ENCODE measurements around the gene ANKRD22. TPM values are rescaled to one million over a fixed set of nuclear protein-coding genes. Genes with fewer than 3 reads are reported as not detected.

The ANKRD22 gene
- total and polyA plus RNA-seq, 10 of the 15 experiments (the other 5 are each of a cell fraction or from before 2014, with no cell fraction given), result 0.30 to 1.3 (median 0.71) TPM

DNA sequence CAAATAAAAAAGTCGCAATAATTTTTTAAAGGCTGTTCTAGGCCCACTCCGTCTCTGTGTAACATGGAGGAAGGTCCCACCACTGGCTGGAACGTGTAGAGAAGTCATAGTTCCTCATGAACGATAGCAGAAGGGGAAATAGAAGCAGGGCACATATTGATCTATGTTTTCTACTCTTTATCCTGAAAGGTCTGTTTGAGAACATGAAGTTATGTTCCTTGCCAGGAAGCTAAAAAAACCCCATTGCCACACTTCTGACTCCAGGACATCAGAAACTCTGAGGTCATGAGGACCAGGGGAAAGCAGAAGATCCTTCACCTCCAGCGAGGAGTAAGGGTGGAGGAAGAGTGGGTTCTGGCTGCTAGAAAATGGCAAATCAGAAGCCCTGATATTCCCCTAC, 10.8 kb downstream of the ANKRD22 start:
- Histone ChIP-seq H3K9ac (ENCODE audit: control insufficient read depth, insufficient read depth, low read length) (no peak overlapping the region), H2AFZ (ENCODE audit: control insufficient read depth, low read depth, low read length) (peak overlapping the region; percentile 41), H4K20me1 (ENCODE audit: control insufficient read depth, insufficient read depth) (no peaks in the 10 kb centered on the region), H3K36me3 (ENCODE audit: control insufficient read depth in 2 of 2, insufficient read depth in 2 of 2, low read length in 1 of 2) (no peaks in the 10 kb centered on the region), H3K9me3 (replicated peaks; ENCODE audit: control insufficient read depth, insufficient read depth, low read length) (no peaks in the 10 kb centered on the region), H3K27me3 (replicated peaks in 1 of 2; ENCODE audit: control insufficient read depth in 2 of 2, insufficient read depth in 2 of 2, low read length in 1 of 2) (no peaks in the 10 kb centered on the region), H3K27ac (ENCODE audit: control insufficient read depth, insufficient read depth) (no peak overlapping the region), H3K4me2 (ENCODE audit: control insufficient read depth, insufficient read depth) (no peak overlapping the region), H3K4me1 (ENCODE audit: control insufficient read depth, insufficient read depth, low read length) (peaks cover 10% of the 10 kb centered on the region), H3K4me3 (no peak overlapping the region), H3K79me2 (ENCODE audit: control insufficient read depth, insufficient read depth, low read length) (no peaks in the 10 kb centered on the region)
- CTCF ChIA-PET, result interaction anchor here (0.6 to 22.7 kb wide), 8 partner anchors 10 to 276 kb away, joined by 3 to 895 read pairs (median 4); no protein-coding TSS in a partner anchor
- no TSS peak for BruUV-seq (replicated peaks)
- 86% methylated on average over 5 of the region's 5 CpGs for WGBS (ENCODE audit: insufficient coverage, insufficient replicate concordance, low lambda C conversion rate, missing lambda C conversion rate)
- intact Hi-C loops (cut with micrococcal nuclease; ENCODE audit: unreplicated experiment), result no loop called here
- FAIRE-seq (no peak), ATAC-seq (no peak), DNase-seq (ENCODE audit: low read depth, low spot score) (no peak)
- POLR2A ChIA-PET, result interaction anchor here (1.6 kb wide), 1 partner anchor 92 kb away, joined by 6 read pairs; no protein-coding TSS in a partner anchor
- in situ Hi-C loops (cut with MboI), result no loop called here
- SMC1A ChIA-PET (ENCODE audit: uncharacterized antibody, unreplicated experiment), result interaction anchor here (1.0 to 9.5 kb wide), 11 partner anchors 7 to 369 kb away, joined by 3 to 86 read pairs (median 5); partner anchors contain the start of gene FAS
- RAD21 ChIA-PET (ENCODE audit: unreplicated experiment), result interaction anchor here (1.4 to 4.7 kb wide), 2 partner anchors 24 to 92 kb away, joined by 4 to 43 read pairs; no protein-coding TSS in a partner anchor
- no peak for TF ChIP-seq SIX5 (IDR thresholded peaks at IDR 0.05; ENCODE audit: low read depth, low read length, severe bottlenecking)
- no peak for TF ChIP-seq EED (IDR thresholded peaks at IDR 0.05; ENCODE audit: low read depth)
- TF ChIP-seq CUX1 (IDR thresholded peaks at IDR 0.05; ENCODE audit: insufficient replicate concordance, low read depth, low read length), result no peak
- no peak for TF ChIP-seq CBFB (IDR thresholded peaks at IDR 0.05; ENCODE audit: low read depth)
- TF ChIP-seq BCL11A (IDR thresholded peaks at IDR 0.05; ENCODE audit: low read depth, low read length), result no peak
- TF ChIP-seq E2F8 (IDR thresholded peaks at IDR 0.05; ENCODE audit: low read depth, partially characterized antibody), result no peak
- TF ChIP-seq ATF2 (IDR thresholded peaks at IDR 0.05; ENCODE audit: low read length), result no peak
- TF ChIP-seq STAT1 (conservative IDR thresholded peaks at IDR 0.05), result no peak
- no peak for TF ChIP-seq ZNF217 (IDR thresholded peaks at IDR 0.05)
- TF ChIP-seq, protein P1, sequence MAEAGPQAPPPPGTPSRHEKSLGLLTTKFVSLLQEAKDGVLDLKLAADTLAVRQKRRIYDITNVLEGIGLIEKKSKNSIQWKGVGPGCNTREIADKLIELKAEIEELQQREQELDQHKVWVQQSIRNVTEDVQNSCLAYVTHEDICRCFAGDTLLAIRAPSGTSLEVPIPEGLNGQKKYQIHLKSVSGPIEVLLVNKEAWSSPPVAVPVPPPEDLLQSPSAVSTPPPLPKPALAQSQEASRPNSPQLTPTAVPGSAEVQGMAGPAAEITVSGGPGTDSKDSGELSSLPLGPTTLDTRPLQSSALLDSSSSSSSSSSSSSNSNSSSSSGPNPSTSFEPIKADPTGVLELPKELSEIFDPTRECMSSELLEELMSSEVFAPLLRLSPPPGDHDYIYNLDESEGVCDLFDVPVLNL (IDR thresholded peaks at IDR 0.05; ENCODE audit: low read depth, low read length), result no peak
- TF ChIP-seq, protein P2, sequence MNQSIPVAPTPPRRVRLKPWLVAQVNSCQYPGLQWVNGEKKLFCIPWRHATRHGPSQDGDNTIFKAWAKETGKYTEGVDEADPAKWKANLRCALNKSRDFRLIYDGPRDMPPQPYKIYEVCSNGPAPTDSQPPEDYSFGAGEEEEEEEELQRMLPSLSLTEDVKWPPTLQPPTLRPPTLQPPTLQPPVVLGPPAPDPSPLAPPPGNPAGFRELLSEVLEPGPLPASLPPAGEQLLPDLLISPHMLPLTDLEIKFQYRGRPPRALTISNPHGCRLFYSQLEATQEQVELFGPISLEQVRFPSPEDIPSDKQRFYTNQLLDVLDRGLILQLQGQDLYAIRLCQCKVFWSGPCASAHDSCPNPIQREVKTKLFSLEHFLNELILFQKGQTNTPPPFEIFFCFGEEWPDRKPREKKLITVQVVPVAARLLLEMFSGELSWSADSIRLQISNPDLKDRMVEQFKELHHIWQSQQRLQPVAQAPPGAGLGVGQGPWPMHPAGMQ (IDR thresholded peaks at IDR 0.05; ENCODE audit: borderline replicate concordance), result no peak

All from GM12878 (cell line).